ENCODE measurements around the gene TMEM117.

The TMEM117 gene

DNA sequence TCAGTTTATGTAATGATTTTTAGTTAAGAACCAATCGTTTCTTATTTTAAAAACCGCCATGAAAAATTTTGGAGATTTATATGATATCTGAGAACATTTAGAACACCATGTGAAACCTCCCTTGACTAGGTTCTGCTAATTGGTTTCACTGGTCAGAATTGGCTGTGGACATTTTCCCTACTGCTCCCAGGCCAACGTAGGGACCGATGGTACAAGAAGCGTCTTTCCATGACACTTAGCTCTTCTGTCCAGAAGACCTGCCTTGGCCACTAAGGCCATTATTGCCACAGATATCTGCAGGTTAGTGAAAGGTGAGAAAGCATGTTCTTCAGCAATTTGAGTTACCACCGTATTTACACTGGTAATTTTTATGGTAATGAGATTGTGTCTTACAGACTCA is 424.0 kb downstream of the TMEM117 start:
- Histone ChIP-seq H3K27ac (ENCODE audit: low read length) (no peak overlapping the region), H3K36me3 (ENCODE audit: control insufficient read depth in 1 of 2, insufficient read depth in 2 of 2, low read length in 2 of 2) (no peaks in the 10 kb centered on the region), H3K9me3 (ENCODE audit: control insufficient read depth in 1 of 2, low read length in 2 of 2) (no peaks in the 10 kb centered on the region), H3K4me3 (ENCODE audit: low read depth in 1 of 2, low read length in 2 of 2) (no peak overlapping the region), H3K27me3 (ENCODE audit: low read depth, low read length) (no peaks in the 10 kb centered on the region), H3K4me1 (ENCODE audit: control insufficient read depth in 1 of 2, insufficient read depth in 2 of 2, low read length in 2 of 2) (no peaks in the 10 kb centered on the region)

DNA sequence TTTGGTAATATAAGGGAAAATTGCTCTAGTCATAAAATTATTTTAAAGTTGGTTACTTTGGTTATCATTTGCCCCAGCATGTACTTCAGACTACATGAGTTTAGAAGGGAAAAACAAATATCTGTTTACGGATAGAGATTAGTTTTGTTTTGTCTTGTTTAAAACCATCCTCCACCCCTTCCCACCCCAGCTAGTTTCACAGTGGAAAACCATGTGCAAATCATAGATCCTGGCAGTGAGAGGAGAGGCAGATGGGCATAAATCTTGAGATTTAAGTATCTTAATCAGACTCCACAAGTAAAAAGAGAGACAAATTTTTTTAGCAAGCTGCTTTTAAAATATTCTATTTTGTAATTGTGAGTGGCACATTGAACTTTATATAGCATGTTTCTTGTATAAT is 424.7 kb downstream of the TMEM117 start:
- Histone ChIP-seq H3K4me3 (ENCODE audit: low read depth in 1 of 2, low read length in 2 of 2) (no peak overlapping the region), H3K4me1 (ENCODE audit: control insufficient read depth in 1 of 2, insufficient read depth in 2 of 2, low read length in 2 of 2) (no peaks in the 10 kb centered on the region), H3K9me3 (ENCODE audit: control insufficient read depth in 1 of 2, low read length in 2 of 2) (no peaks in the 10 kb centered on the region), H3K27ac (ENCODE audit: low read length) (no peak overlapping the region), H3K27me3 (ENCODE audit: low read depth, low read length) (no peaks in the 10 kb centered on the region), H3K36me3 (ENCODE audit: control insufficient read depth in 1 of 2, insufficient read depth in 2 of 2, low read length in 2 of 2) (no peaks in the 10 kb centered on the region)

DNA sequence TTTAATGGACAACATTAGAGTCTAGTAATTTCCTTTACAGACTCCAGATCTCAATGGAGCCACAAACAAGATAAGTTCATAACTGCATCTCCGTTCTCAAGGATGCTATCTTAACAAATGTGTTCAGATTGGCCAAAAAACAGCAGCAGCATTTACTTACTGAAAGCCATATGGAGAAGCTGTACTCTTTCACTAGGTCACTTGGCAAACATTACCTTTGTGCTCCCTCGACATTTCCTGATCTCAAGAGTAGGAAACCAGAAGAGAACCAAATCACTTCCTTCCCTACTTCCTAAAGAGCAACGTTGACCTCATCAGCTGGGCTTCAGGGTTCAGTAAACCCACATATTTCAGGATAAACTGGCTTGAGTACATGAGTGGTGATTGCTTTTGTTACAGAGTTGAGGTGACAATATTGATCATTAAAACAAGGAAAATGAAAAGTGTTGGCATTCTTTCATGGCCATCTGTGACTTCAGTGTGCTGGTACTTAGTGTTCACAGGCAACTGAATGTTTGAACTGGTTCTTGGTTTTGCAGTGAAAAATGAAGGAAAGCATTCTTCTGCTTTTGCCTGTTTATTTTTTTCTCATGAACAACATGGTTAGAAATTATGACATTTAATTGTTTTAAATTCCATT is 449.6 kb downstream of the TMEM117 start:
- Histone ChIP-seq H3K27me3 (ENCODE audit: low read depth, low read length) (no peaks in the 10 kb centered on the region), H3K36me3 (ENCODE audit: control insufficient read depth in 1 of 2, insufficient read depth in 2 of 2, low read length in 2 of 2) (no peaks in the 10 kb centered on the region), H3K9me3 (ENCODE audit: control insufficient read depth in 1 of 2, low read length in 2 of 2) (peaks cover 0 to 5% of the 10 kb centered on the region in 2 donors), H3K4me3 (ENCODE audit: low read depth in 1 of 2, low read length in 2 of 2) (no peak overlapping the region), H3K27ac (ENCODE audit: low read length) (no peak overlapping the region), H3K4me1 (ENCODE audit: control insufficient read depth in 1 of 2, insufficient read depth in 2 of 2, low read length in 2 of 2) (no peaks in the 10 kb centered on the region)

DNA sequence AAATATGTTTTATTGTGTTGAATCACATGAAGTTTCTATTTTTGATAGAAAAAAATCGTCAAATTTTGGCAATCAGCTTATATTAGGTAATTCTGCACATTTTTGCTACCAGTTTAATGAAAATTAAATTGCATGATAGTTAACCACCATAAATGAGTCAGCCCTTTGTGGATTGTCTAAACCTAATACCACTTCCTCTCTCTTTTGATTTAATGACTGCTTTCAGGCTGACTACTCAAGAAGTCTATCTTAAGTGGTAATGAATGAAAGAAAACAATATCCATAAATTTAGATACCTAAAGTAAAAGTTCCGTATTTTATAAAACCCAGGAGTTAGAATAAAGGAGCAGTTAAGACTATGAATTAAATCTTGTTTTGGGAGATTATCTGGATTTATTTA is 450.5 kb downstream of the TMEM117 start:
- Histone ChIP-seq H3K27me3 (ENCODE audit: low read depth, low read length) (no peaks in the 10 kb centered on the region), H3K36me3 (ENCODE audit: control insufficient read depth in 1 of 2, insufficient read depth in 2 of 2, low read length in 2 of 2) (no peaks in the 10 kb centered on the region), H3K27ac (ENCODE audit: low read length) (no peak overlapping the region), H3K4me1 (ENCODE audit: control insufficient read depth in 1 of 2, insufficient read depth in 2 of 2, low read length in 2 of 2) (no peaks in the 10 kb centered on the region), H3K4me3 (ENCODE audit: low read depth in 1 of 2, low read length in 2 of 2) (no peak overlapping the region), H3K9me3 (ENCODE audit: control insufficient read depth in 1 of 2, low read length in 2 of 2) (peaks cover 0 to 7% of the 10 kb centered on the region in 2 donors)

GRCh38 chr12:44286821-44287505 is 451.1 kb downstream of the TMEM117 start:
- Histone ChIP-seq H3K4me3 (ENCODE audit: low read depth in 1 of 2, low read length in 2 of 2) (no peak overlapping the region), H3K27ac (ENCODE audit: low read length) (no peak overlapping the region), H3K27me3 (ENCODE audit: low read depth, low read length) (no peaks in the 10 kb centered on the region), H3K9me3 (ENCODE audit: control insufficient read depth in 1 of 2, low read length in 2 of 2) (peaks cover 0 to 7% of the 10 kb centered on the region in 2 donors), H3K36me3 (ENCODE audit: control insufficient read depth in 1 of 2, insufficient read depth in 2 of 2, low read length in 2 of 2) (no peaks in the 10 kb centered on the region), H3K4me1 (ENCODE audit: control insufficient read depth in 1 of 2, insufficient read depth in 2 of 2, low read length in 2 of 2) (no peaks in the 10 kb centered on the region)

DNA sequence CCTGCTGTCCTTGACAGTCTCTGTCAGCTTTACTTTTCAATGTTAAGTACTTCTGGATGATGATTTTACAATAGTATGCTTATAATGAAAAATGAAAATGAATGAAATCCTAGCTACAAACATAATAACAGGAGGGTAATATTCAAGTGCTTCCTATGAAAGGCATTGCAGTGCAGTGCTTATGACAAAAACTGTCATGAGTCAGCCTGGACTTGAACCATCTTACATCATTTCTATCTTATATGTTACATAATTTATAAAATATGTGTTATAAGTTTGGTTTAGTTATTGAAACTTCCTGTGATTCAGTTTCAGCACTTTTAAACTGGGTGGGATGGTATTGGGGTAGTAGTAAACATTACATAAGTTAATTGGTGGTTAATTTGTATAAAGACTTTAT is 451.7 kb downstream of the TMEM117 start:
- Histone ChIP-seq H3K9me3 (ENCODE audit: control insufficient read depth in 1 of 2, low read length in 2 of 2) (peaks cover 0 to 7% of the 10 kb centered on the region in 2 donors), H3K4me3 (ENCODE audit: low read depth in 1 of 2, low read length in 2 of 2) (no peak overlapping the region), H3K27ac (ENCODE audit: low read length) (no peak overlapping the region), H3K27me3 (ENCODE audit: low read depth, low read length) (no peaks in the 10 kb centered on the region), H3K4me1 (ENCODE audit: control insufficient read depth in 1 of 2, insufficient read depth in 2 of 2, low read length in 2 of 2) (no peaks in the 10 kb centered on the region), H3K36me3 (ENCODE audit: control insufficient read depth in 1 of 2, insufficient read depth in 2 of 2, low read length in 2 of 2) (no peaks in the 10 kb centered on the region)

- Histone ChIP-seq H3K36me3 (ENCODE audit: control insufficient read depth in 1 of 2, insufficient read depth in 2 of 2, low read length in 2 of 2) (no peaks in the 10 kb centered on the region), H3K4me1 (ENCODE audit: control insufficient read depth in 1 of 2, insufficient read depth in 2 of 2, low read length in 2 of 2) (no peaks in the 10 kb centered on the region), H3K9me3 (ENCODE audit: control insufficient read depth in 1 of 2, low read length in 2 of 2) (peaks cover 4 to 19% of the 10 kb centered on the region in 2 donors), H3K4me3 (ENCODE audit: low read depth in 1 of 2, low read length in 2 of 2) (no peak overlapping the region), H3K27me3 (ENCODE audit: low read depth, low read length) (no peaks in the 10 kb centered on the region), H3K27ac (ENCODE audit: low read length) (no peak overlapping the region)
Observed at GRCh38 chr12:44294649-44295048, 458.8 kb downstream of the TMEM117 start.

- Histone ChIP-seq H3K4me1 (ENCODE audit: control insufficient read depth in 1 of 2, insufficient read depth in 2 of 2, low read length in 2 of 2) (no peaks in the 10 kb centered on the region), H3K27me3 (ENCODE audit: low read depth, low read length) (no peaks in the 10 kb centered on the region), H3K4me3 (ENCODE audit: low read depth in 1 of 2, low read length in 2 of 2) (no peak overlapping the region), H3K27ac (ENCODE audit: low read length) (no peak overlapping the region), H3K9me3 (ENCODE audit: control insufficient read depth in 1 of 2, low read length in 2 of 2) (peaks cover 4 to 12% of the 10 kb centered on the region in 2 donors), H3K36me3 (ENCODE audit: control insufficient read depth in 1 of 2, insufficient read depth in 2 of 2, low read length in 2 of 2) (no peaks in the 10 kb centered on the region)
Observed at GRCh38 chr12:44295958-44296623, 460.2 kb downstream of the TMEM117 start.

- peaks cover 4 to 12% of the 10 kb centered on the region in 2 donors for H3K9me3 ChIP-seq (ENCODE audit: control insufficient read depth in 1 of 2, low read length in 2 of 2)
- no peaks in the 10 kb centered on the region for H3K4me1 ChIP-seq (ENCODE audit: control insufficient read depth in 1 of 2, insufficient read depth in 2 of 2, low read length in 2 of 2)
- H3K27me3 ChIP-seq (ENCODE audit: low read depth, low read length), result no peaks in the 10 kb centered on the region
- H3K4me3 ChIP-seq (ENCODE audit: low read depth in 1 of 2, low read length in 2 of 2), result no peak overlapping the region
- H3K27ac ChIP-seq (ENCODE audit: low read length), result no peak overlapping the region
- no peaks in the 10 kb centered on the region for H3K36me3 ChIP-seq (ENCODE audit: control insufficient read depth in 1 of 2, insufficient read depth in 2 of 2, low read length in 2 of 2)
Observed at GRCh38 chr12:44296624-44297197, 460.8 kb downstream of the TMEM117 start.

- H3K36me3 ChIP-seq (ENCODE audit: control insufficient read depth in 1 of 2, insufficient read depth in 2 of 2, low read length in 2 of 2), result peaks cover 0 to 13% of the 10 kb centered on the region in 2 donors
- H3K4me1 ChIP-seq (ENCODE audit: control insufficient read depth in 1 of 2, insufficient read depth in 2 of 2, low read length in 2 of 2), result no peaks in the 10 kb centered on the region
- no peak overlapping the region for H3K4me3 ChIP-seq (ENCODE audit: low read depth in 1 of 2, low read length in 2 of 2)
- H3K27ac ChIP-seq (ENCODE audit: low read length), result no peak overlapping the region
- H3K27me3 ChIP-seq (ENCODE audit: low read depth, low read length), result no peaks in the 10 kb centered on the region
- peaks cover 4 to 7% of the 10 kb centered on the region in 2 donors for H3K9me3 ChIP-seq (ENCODE audit: control insufficient read depth in 1 of 2, low read length in 2 of 2)
Observed at GRCh38 chr12:44299524-44299923, 463.6 kb downstream of the TMEM117 start.

GRCh38 chr12:44307506-44308168 is 471.8 kb downstream of the TMEM117 start:
- H3K27me3 ChIP-seq (ENCODE audit: low read depth, low read length), result no peaks in the 10 kb centered on the region
- no peaks in the 10 kb centered on the region for H3K4me1 ChIP-seq (ENCODE audit: control insufficient read depth in 1 of 2, insufficient read depth in 2 of 2, low read length in 2 of 2)
- H3K27ac ChIP-seq (ENCODE audit: low read length), result no peak overlapping the region
- H3K36me3 ChIP-seq (ENCODE audit: control insufficient read depth in 1 of 2, insufficient read depth in 2 of 2, low read length in 2 of 2), result peaks cover 0 to 8% of the 10 kb centered on the region in 2 donors
- H3K4me3 ChIP-seq (ENCODE audit: low read depth in 1 of 2, low read length in 2 of 2), result no peak overlapping the region
- peaks cover 0 to 12% of the 10 kb centered on the region in 2 donors for H3K9me3 ChIP-seq (ENCODE audit: control insufficient read depth in 1 of 2, low read length in 2 of 2)
